NCI-H2107 treated with DMSO at 0.1 percent for 48 hours (cell line): Measurements from ENCODE around the gene CAMK2D.

Experiments used
- DNase-seq: peaks from one replicate; lab custom pipeline; 2025; ENCODE audit not compliant: unreplicated experiment; lab: John Stamatoyannopoulos, UW

The CAMK2D gene

DNA sequence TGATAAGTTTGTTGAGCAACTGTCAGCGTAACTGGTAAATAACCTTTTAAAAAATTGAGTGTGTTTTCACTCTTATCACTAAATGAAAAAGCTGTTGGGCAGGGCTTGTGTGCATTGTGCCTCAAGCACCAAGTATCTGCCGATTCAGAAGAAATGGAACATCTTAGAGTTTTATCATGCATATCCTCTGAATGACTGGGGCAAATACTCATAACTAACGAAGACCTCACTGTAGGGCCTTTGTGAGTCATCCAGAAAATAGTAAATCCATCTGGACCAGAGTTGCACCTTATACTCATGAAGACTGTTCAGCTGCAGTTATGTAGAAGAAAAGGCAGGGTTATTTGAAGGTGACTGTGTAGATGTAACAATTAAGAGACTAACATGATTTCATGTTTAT is 222.1 kb downstream of the CAMK2D start:
- DNase-seq, result no peak

DNA sequence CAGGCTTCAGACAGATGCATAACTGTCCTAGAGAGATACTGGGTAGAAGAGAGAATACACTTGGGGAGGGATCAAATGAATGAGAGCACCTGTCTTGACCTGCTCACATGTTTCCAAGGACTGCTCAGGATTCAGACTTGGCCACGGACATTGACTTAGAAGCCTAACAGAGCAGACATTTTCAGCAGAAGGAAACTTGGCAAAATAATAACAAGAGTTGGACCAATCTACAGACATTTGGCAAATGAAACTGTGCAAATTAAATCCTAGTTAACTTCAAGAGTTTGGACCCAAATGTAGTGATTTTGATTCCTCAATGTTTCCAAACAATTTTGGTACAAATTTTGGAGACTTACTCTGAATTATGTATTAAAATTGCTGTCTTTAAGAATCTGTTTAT is 223.9 kb downstream of the CAMK2D start:
- no peak for DNase-seq

DNA sequence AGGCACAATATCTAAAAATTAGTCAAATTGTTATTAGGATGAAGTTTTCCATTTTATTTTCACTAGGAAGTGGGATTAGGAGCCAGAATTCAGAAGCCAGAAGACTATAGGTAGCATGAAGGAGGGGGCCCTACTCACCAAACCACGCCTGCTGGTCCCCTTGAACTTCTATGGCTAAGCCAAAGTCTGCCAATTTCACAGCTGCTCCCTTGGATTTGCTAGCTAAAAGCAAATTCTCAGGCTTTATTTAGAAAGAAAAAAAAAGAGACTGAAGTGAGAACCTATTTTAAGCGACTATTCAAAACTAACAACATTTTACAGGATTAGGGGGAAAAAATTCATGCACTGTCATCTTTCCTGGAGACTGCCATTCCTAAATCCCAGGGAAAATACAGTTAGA is 224.3 kb downstream of the CAMK2D start:
- no peak for DNase-seq

DNA sequence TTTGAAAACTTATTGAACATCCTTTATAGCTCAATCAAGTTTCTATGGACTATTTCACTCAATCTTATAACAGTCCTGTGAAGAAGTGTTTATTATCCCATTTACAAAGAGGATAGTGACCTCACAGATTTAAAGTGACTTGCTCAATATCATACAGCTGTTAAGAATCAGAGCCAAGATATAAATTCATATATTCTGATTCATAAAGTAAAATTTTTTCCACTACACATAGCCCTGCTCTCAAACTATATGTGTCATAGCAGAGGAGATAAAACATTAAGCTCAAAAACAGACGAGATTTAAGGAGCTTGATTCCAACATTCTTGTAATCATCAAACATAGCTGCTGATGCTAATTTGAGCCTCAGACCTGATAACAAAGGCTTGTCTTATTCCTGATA is 226.8 kb downstream of the CAMK2D start:
- no peak for DNase-seq

DNA sequence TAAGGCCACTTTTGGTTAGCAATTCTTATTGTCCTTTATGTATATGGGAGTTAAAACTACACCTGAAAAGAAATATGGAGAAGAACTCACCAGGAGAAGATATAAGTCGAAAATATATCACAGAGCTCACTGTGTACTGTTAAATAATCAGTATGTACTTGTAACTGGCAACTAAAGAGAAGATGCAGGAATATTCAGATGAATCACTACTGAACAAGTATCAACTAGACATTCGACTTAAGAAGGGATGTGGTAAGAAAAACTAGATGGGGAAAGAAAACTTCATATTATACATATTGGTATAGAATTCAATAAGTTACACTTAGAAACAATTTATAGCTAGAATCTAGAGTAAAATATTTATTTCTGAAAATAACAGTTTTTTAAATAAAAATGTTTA is 230.0 kb downstream of the CAMK2D start:
- no peak for DNase-seq

DNA sequence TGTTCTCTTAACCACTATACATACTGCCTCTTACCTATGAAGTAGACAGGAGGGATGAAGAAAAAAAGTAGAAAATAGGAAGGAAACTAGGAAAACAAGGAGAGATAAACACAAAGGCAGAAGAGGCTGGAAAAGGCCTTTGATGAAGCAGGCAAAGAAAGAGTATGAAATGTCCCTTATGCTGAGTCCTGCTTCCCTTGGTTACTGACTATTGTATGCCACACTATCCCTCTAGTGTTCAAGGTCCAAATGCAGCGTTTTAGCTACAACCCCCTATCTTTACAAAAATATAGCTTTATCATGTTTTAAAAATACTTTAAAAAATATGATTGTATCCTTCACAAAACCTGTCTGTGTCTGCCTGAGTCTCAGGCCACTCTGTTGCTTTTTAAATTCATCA is 233.1 kb downstream of the CAMK2D start:
- DNase-seq, result no peak

DNA sequence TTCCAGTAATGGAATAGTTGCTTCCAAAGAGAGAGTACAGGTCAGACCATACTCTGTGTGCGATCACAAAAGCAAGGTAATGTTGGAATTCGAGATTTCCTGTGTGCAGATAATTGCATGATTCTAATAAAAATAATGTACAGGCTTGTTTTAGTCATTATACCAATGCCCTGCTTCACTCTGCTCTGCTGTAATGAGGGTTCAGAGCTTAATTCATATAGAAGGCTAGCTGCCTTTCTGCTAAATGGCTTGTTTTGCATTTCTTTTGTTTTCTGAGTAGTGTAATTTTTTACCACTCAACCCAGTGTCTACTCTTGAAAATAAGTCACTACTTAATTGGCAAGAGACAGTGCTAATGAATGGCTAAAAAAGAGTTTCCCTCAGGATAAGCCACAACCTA is 236.0 kb downstream of the CAMK2D start:
- DNase-seq, result no peak

DNA sequence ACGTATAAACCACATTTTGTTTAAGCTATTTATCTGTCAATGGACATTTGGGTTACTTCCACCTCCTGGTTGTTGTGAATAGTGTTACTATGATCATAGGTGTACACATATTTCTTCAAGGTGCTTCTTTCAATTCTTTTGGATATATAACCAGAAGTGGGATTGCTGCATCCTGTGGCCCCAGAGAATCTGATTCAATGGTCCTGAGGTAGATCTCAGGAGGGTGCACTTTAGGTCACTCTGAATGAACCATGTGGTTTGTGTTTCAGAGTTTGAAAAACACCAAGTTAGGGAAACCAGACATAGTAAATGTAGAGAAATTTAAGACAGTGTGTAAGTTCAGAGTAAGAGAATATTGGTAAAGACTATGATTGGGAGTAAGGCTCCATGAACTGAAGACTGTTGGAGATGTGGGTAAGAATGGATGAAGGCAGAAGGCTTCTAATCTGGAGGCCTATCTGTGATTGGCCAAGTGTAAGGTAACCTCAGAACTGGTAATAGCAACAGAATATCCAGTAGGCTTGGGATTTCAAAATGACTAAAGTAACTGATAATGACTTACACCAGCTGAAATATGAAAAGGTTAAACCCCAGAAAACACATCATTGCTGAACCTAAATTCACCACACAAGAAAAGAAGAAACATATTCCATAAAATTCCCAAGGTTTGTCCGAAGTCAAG is 236.9 kb downstream of the CAMK2D start:
- DNase-seq, result no peak

DNA sequence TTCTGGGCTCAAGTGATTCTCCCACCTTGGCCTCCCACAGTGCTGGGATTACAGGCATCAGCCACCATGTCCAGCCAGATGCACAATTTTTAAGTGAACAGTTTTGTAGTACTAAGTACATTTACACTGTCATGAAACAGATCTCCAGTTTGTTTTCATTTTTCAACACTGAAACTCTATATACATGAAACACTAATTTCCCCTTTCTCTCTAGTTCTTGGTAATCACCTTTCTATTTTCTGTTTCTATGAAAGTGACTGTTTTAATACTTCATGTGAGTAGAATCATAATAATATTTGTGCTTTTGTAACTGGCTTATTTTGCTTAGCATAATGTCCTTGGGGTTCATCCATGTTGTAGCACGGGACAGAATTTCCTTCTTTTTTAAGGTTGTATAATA is 237.4 kb downstream of the CAMK2D start:
- no peak for DNase-seq

DNA sequence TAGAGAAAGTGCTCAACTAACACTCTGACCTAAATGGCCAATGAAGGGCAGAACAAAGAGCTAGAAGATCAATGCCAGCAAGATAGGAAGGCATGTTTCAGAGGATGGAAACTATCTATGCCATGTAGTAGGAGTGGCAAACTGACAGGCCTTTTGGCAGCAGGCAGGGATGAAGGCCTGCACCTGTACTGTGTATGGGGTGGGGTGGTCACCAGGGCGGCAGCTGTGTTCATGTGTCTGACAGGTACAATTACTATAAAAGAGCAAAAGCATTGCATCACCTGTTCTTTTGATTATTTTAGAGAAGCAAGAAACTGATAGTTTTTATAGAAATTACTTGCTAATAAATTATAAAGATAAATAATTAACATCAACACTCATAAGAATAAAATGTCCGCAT is 239.1 kb downstream of the CAMK2D start:
- DNase-seq, result no peak

DNA sequence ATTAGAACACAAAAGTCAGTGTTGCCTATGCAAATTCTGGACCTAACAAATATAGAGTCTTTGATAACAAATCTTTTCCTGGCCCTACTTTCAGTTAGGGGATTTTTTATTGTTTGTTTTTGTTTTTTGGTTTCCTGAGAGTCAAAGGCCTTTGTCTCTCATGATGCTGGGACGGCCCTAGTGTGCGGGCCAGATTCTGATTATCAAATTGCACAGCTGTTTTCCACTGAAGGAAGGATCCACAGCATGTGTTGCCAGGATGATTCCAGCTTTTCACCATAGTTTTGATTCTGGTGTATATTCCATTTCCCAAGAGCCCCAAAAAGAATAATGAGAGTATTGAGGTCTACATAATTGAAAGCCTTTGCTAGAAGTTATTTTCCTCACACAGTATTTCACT is 248.2 kb downstream of the CAMK2D start:
- no peak for DNase-seq

DNA sequence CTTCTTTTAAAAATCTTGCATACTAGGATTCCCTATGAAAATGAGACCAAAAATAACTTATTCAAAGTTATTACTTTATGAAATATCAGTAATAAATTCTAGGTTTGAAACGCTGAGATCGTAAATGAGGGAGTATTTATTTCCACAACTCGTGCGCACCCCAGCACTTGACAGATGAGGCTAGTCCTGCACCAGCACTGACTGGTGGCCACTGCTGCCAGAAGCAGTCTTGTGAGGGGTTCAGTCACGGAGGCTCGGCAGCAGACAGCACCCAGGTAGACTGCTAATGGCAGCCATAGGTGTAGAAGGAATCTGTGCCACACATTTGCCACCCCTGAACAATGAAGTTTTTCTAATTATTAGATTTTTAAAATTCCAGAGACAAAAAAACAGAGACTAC is 248.7 kb downstream of the CAMK2D start:
- no peak for DNase-seq

DNA sequence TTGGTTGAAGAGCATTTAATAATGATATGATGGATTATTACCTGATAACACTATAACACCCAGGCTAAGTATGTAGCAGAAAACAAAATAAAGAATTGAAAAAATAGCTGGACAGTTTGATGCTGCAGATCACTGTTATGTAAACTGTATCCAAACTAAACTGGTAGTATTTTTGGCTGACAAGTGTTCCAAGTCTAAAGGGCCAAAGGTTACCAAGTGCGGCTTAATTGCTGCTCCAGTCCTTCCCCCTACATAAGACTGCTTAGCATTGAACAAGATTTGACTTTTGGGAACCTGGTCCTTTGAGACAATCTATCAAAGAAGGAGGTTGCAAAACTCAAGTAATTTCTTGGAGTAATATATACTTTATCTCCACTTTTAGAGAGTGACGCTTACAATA is 249.6 kb downstream of the CAMK2D start:
- DNase-seq, result no peak

DNA sequence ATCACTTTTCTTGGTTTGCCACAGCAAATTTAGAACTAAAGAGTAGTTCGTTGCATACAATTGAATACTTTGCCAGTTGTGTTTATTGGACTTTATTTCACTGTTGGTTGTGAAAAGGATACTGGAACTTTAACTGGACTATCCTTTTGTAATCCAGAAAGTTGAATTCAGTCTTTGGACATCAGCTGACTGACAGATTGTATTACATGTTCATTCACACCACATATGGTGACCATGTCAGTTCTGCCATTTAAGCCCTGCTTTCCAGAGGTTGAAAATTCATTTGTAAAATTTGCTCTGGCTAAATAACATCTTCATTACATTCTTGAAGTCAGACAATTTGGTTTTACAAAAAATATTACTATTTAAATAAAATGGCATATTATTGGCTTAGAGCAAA is 251.7 kb downstream of the CAMK2D start:
- DNase-seq, result no peak

DNA sequence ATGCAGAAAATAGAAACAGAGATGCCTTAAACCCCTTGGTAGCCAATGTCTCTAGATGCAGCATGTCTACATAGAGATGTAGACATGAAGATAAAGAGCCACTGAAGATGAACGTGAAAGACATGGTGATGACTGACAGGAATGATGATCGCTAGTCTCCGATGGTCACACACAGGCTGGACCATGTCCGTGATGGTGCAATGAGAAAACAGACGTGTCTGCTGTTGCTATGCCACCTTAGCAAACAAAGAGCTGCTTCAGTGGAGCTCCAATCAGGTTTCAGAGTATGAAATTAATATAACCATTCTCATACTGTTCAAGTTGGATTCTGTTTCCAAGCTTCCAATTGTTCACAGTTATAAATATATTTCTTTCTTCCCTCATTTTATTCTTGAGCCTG is 256.5 kb downstream of the CAMK2D start:
- no peak for DNase-seq

DNA sequence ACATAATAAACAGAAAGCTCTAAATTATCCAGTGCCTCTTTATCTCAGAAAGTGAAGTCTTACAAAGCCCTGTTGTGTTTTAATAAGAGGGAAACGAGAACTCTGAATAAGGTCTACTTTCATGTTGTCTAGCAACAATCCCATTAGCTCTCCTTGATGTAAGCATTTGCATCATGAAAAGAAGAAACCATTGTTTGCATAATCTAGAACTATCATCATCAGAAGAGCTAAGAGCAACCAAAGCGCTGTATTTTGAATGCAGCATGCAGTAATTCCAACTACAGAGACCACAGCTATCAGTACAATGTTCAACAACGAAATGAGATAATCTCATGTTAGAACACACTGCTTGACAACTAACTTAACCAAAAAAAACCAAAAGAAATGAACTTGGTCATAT is 257.1 kb downstream of the CAMK2D start:
- no peak for DNase-seq

DNA sequence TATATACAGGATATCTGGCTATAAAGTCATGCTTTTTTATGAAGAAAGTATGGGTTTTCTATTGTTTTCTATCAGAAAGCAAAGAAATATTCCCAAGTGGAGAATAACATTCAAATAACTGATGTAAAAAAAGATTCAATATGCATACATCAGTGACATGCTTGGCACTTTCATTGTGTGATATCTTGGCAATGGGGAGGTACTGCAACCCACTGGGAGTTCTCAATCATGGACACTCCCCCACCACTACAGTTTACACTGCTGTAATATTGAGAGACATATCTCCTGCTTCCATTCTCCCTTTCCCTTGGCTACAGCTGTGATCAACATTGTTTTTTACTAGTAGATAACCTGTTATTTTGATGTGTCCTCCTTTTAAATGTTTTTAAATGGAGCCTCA is 257.8 kb downstream of the CAMK2D start:
- DNase-seq, result no peak

DNA sequence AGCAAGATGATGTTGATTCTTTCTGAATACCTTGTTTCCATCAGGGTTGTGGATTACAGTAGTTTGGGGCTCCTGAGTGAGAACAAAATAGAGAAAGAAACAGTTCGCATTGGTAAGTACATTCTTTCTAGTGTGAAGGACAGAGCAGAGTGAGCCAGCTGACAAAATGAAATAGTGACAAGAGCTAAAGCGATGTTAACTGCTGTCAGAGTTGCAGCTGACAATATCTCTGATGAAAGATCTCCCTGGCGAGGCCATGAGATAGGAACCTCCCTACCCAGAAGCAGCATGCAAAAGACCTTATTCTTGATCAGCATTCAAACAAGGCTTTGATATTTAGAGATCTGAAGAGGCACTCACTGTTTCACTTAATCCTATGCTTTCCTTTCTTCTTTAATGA is 258.6 kb downstream of the CAMK2D start:
- no peak for DNase-seq

DNA sequence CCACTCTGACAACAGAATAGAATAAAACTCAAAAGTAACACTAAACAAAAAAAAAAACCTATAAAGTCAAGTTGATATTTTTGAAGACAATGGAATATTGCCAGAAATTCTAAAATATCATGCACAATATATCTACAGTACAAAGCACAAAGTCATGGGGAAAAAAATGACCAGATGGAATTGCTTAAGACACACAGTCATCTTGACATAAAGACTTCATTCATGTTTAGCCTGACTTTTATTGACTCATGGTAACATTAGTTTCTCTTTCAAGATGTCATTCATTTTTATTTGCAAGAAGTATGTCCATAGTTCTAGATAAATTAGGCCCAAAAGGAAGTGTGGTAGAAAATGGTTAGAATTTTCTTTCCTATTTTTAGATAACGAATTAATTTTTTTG is 259.1 kb downstream of the CAMK2D start:
- no peak for DNase-seq

DNA sequence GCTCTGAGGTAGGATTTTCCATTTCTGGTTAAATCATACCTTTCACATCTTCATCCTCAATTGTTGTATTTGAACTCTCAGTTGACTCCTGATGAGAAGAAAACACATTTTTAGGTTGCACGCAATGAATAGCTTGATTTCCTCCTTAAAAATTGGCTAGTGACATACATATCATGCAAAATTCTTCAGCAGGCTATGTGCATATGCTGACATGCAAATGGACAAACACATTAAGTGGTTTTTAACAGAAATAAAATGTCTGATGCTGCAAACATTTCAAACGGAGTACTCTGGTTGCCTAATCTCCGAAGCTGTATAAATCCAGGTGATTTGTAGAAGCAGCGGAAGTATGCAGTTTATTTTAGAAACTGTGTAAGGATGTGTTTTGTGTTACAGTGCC is 261.1 kb downstream of the CAMK2D start:
- no peak for DNase-seq

DNA sequence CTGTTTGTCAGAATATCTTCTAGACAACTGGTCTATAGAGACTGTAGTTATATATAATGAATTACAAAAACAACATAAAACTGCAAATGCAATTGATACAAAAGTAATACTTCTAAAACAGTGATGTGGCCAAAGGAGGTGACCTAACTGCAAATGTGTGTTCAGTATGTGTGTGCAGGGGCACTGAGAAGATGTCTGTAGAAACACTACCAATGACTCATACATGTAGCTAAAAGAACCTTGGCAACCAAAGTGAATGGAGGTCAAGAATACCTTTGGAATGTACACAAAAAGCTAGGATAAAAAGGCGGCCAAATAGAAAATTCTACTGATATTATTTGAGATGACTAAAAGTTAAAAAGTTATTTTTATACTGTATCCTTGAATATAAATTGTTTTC is 261.8 kb downstream of the CAMK2D start:
- no peak for DNase-seq

DNA sequence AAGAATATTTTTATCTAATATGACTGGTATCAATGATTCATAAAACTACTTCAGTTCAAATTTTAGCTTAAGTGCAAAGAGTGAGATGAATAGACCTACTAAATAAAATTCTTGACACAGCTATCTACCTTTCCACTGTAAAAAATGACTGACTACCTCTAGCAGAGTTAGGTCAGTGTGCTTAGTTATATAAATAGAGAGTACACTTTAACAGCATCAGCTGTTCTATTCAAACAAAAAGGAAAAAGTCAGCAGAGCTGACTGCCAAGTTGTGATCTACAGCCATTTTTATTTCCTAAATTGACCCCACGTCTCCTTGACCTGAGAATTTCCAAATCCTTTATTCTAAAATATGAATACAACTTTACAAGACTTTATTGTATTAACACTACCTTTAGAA is 262.4 kb downstream of the CAMK2D start:
- no peak for DNase-seq

DNA sequence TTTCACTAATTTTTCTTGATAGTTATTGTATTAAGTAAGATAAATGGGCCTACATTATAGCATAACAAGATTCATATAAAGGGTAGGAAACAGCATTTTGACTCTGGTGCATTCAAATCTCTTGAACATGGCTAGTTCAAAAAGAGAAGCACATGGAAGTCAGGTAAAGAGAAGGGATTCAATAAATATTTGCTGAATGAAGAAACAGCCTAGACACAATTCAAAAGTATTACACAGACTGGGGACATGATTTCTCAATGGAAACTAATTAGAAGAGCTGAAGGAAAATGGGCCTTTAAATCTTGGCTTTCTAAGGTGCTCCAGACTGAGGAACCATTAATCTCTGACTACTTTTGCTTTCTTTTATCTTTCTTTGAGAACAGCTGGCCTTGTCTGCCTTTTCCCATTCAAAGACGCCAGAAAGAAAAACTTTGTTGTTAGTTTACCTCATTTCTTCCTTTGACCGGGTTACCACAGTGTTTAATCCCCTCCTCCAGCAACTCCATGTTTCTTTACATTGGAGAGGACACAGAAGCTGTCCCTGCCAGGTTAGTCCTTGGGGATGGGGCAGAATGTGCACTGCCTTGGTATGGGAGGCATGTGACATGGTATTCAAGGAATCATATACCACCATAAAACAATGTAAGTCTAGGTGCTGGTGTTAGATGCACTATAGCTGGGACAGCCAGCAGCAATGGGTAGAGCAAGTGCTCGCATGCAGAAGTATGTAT is 264.2 kb downstream of the CAMK2D start:
- no peak for DNase-seq
